ENCODE measurements around the gene GPR107.

GPR107 gene

GRCh38 chr9:130167927-130168326 lies 114.2 kb downstream of the GPR107 start:
- FAIRE-seq: no peak

GRCh38 chr9:130171226-130172148 lies 117.8 kb downstream of the GPR107 start:
- no peak for FAIRE-seq

- no peak for FAIRE-seq
Measured at GRCh38 chr9:130172161-130172857, 118.6 kb downstream of the GPR107 start, which contains the start of gene NCS1. Gene NCS1 (plus strand): TSS chr9:130172404. CDS start chr9:130172664, 260 bp downstream.

- no peak for FAIRE-seq
Measured at GRCh38 chr9:130172858-130173665, 119.4 kb downstream of the GPR107 start.

GRCh38 chr9:130173666-130173983 lies 119.9 kb downstream of the GPR107 start:
- no peak for FAIRE-seq

- no peak for FAIRE-seq
Measured at GRCh38 chr9:130174025-130174424, 120.3 kb downstream of the GPR107 start.

- FAIRE-seq: no peak
Measured at GRCh38 chr9:130174920-130175321, 121.2 kb downstream of the GPR107 start.

- no peak for FAIRE-seq
Measured at GRCh38 chr9:130175355-130175754, 121.6 kb downstream of the GPR107 start.

- no peak for FAIRE-seq
Measured at GRCh38 chr9:130176760-130177159, 123.1 kb downstream of the GPR107 start.

GRCh38 chr9:130177898-130178805 lies 124.4 kb downstream of the GPR107 start:
- no peak for FAIRE-seq

GRCh38 chr9:130179331-130179907 lies 125.7 kb downstream of the GPR107 start:
- no peak for FAIRE-seq

GRCh38 chr9:130180516-130180915 lies 126.8 kb downstream of the GPR107 start:
- FAIRE-seq: no peak

GRCh38 chr9:130181678-130182380 lies 128.1 kb downstream of the GPR107 start:
- no peak for FAIRE-seq

- FAIRE-seq: no peak
Measured at GRCh38 chr9:130182381-130182909, 128.7 kb downstream of the GPR107 start.

- no peak for FAIRE-seq
Measured at GRCh38 chr9:130183133-130183762, 129.5 kb downstream of the GPR107 start.

- FAIRE-seq: no peak
Measured at GRCh38 chr9:130185017-130185416, 131.3 kb downstream of the GPR107 start.

GRCh38 chr9:130185490-130186031 lies 131.9 kb downstream of the GPR107 start:
- FAIRE-seq: no peak

GRCh38 chr9:130186051-130186450 lies 132.3 kb downstream of the GPR107 start:
- no peak for FAIRE-seq

GRCh38 chr9:130186839-130187522 lies 133.3 kb downstream of the GPR107 start:
- no peak for FAIRE-seq

- no peak for FAIRE-seq
Measured at GRCh38 chr9:130187523-130187846, 133.8 kb downstream of the GPR107 start.

Measured in TTC549 (cell line).